HepG2 (cell line): ENCODE data around the gene C20orf144. TPM values are rescaled to one million over a fixed set of nuclear protein-coding genes. Genes with fewer than 3 reads are reported as not detected.

Experiments used
- CEBPG ChIP-seq: IDR thresholded peaks from 2 replicates; pipeline ENCODE4 v1.6.1; 2016
- EP300 ChIP-seq, 3 experiments: sonication (generic) in 1 of 3; formaldehyde crosslinking in 1 of 3; IDR thresholded peaks; 2 replicates each; pipeline versions ENCODE4 v1.5.1 to v1.6.1; 2011 to 2020; ENCODE audit warnings: low read depth in 2 of 3, low read length in 2 of 3, borderline replicate concordance in 1 of 3, improper control_type of control experiment in 1 of 3, mild to moderate bottlenecking in 1 of 3, missing genetic modification reagents in 1 of 3, moderate library complexity in 1 of 3
- GABPB1 ChIP-seq: IDR thresholded peaks from 2 replicates; pipeline ENCODE4 v1.6.1; 2016; ENCODE audit warnings: mild to moderate bottlenecking, missing genetic modification reagents, moderate library complexity, missing compliant biosample characterization
- GATAD1 ChIP-seq: IDR thresholded peaks from 2 replicates; pipeline ENCODE4 v1.6.1; 2016; ENCODE audit warnings: missing genetic modification reagents, missing compliant biosample characterization
- GPN1 ChIP-seq: sonication (generic); formaldehyde crosslinking; IDR thresholded peaks from 2 replicates; pipeline ENCODE4 v1.5.1; 2020; ENCODE audit warnings: missing genetic modification reagents, borderline replicate concordance
- KDM1A ChIP-seq: IDR thresholded peaks from 2 replicates; pipeline ENCODE4 v1.6.1; 2016; ENCODE audit warnings: missing compliant biosample characterization
- POGZ ChIP-seq: sonication (generic); formaldehyde crosslinking; IDR thresholded peaks from 2 replicates; pipeline ENCODE4 v1.4.0; 2020; ENCODE audit warnings: mild to moderate bottlenecking, missing genetic modification reagents
- POLR2AphosphoS5 ChIP-seq: IDR thresholded peaks from 2 replicates; pipeline ENCODE4 v1.6.1; 2012; ENCODE audit warnings: low read depth, low read length
- RBFOX2 ChIP-seq: fragments of 200-400 bp; formaldehyde crosslinking; IDR thresholded peaks from 2 replicates; pipeline ENCODE4 v1.6.1; 2017; ENCODE audit warnings: low read depth, mild to moderate bottlenecking, low read length
- RNF219 ChIP-seq: sonication (generic); formaldehyde crosslinking; IDR thresholded peaks from 2 replicates; pipeline ENCODE4 v1.5.0; 2020; ENCODE audit warnings: mild to moderate bottlenecking, missing genetic modification reagents
- SAP130 ChIP-seq: IDR thresholded peaks from 2 replicates; pipeline ENCODE4 v1.6.1; 2016; ENCODE audit warnings: low read depth
- ZBTB20 ChIP-seq: sonication (generic); formaldehyde crosslinking; IDR thresholded peaks from 2 replicates; pipeline ENCODE4 v1.8.1; 2023; ENCODE audit warnings: missing genetic modification reagents, low read depth, mild to moderate bottlenecking, borderline replicate concordance
- ZBTB38 ChIP-seq: sonication (generic); formaldehyde crosslinking; IDR thresholded peaks from 2 replicates; pipeline ENCODE4 v1.5.1; 2020; ENCODE audit warnings: mild to moderate bottlenecking, missing genetic modification reagents
- ZKSCAN5 ChIP-seq: sonication (generic); formaldehyde crosslinking; IDR thresholded peaks from 2 replicates; pipeline ENCODE4 v1.5.1; 2020; ENCODE audit warnings: mild to moderate bottlenecking, missing genetic modification reagents
- ZNF280B ChIP-seq: sonication (generic); formaldehyde crosslinking; IDR thresholded peaks from 2 replicates; pipeline ENCODE4 v1.5.0; 2020; ENCODE audit warnings: missing genetic modification reagents, mild to moderate bottlenecking, borderline replicate concordance
- ZNF446 ChIP-seq: sonication (generic); formaldehyde crosslinking; IDR thresholded peaks from 2 replicates; pipeline ENCODE4 v1.5.0; 2020; ENCODE audit warnings: mild to moderate bottlenecking, missing genetic modification reagents
- ZNF530 ChIP-seq: sonication (generic); formaldehyde crosslinking; IDR thresholded peaks from 2 replicates; pipeline ENCODE4 v1.5.0; 2020; ENCODE audit warnings: low read depth, mild to moderate bottlenecking, missing genetic modification reagents
- ZNF550 ChIP-seq: sonication (generic); formaldehyde crosslinking; IDR thresholded peaks from 2 replicates; pipeline ENCODE4 v1.4.0; 2020; ENCODE audit warnings: mild to moderate bottlenecking, missing genetic modification reagents, borderline replicate concordance
- ZNF556 ChIP-seq: sonication (generic); formaldehyde crosslinking; IDR thresholded peaks from 2 replicates; pipeline ENCODE4 v1.4.0; 2020; ENCODE audit warnings: mild to moderate bottlenecking, missing genetic modification reagents, borderline replicate concordance
- ZNF687 ChIP-seq: sonication (generic); formaldehyde crosslinking; IDR thresholded peaks from 2 replicates; pipeline ENCODE4 v1.5.1; 2020; ENCODE audit warnings: mild to moderate bottlenecking, missing genetic modification reagents, moderate library complexity
- ZNF772 ChIP-seq: sonication (generic); formaldehyde crosslinking; IDR thresholded peaks from 2 replicates; pipeline ENCODE4 v1.5.0; 2020; ENCODE audit warnings: mild to moderate bottlenecking, missing genetic modification reagents
- ZSCAN30 ChIP-seq: sonication (generic); formaldehyde crosslinking; IDR thresholded peaks from 2 replicates; pipeline ENCODE4 v1.5.0; 2020; ENCODE audit warnings: mild to moderate bottlenecking, missing genetic modification reagents
- polyA plus RNA-seq, 8 experiments: library from polyadenylated mRNA; depleted of rRNA in 3 of 8; stranded (reverse) in 7 of 8; unstranded in 1 of 8; fragments of >200 nt; fragmentation: Illumina TruSeq in 4 of 8; extraction: Trizol in 4 of 8; gene quantifications; 2 replicates each; pipeline versions ENCODE4 v1.2.1 to v1.2.3, GENCODE V29; 2011 to 2016; ENCODE audit warnings: low read depth in 4 of 8, missing spikeins in 1 of 8, mixed read lengths in 1 of 8; ENCODE audit not compliant: insufficient read depth in 1 of 8
- total RNA-seq, 5 experiments: library from RNA; depleted of rRNA; stranded (reverse); fragments of >200 nt; fragmentation: Illumina TruSeq; extraction: Trizol; gene quantifications; 2 replicates each; pipeline ENCODE4 v1.2.3, GENCODE V29; 2016; ENCODE audit warnings: low read depth in 1 of 5

Gene C20orf144
- total and polyA plus RNA-seq, 2 of the 13 experiments (the other 11 are each of a cell fraction or from before 2014, with no cell fraction given): 0.09 to 0.16 TPM

GRCh38 chr20:33672426-33673113 is 10.4 kb downstream of the C20orf144 start (continued):
- TF ChIP-seq ZNF687 (peak; percentile 45; the same call in 1 of the 2 replicates), ZNF446 (CRISPR knock-in tag) (peak; percentile 82; the same call in 1 of the 2 replicates), ZKSCAN5 (CRISPR knock-in tag) (0 out of 2 replicates have a peak, but pooled peaks have one; percentile 48), RBFOX2 (peak; percentile 43), GPN1 (CRISPR knock-in tag) (no peak), ZNF530 (CRISPR knock-in tag) (0 out of 2 replicates have a peak, but pooled peaks have one; percentile 5), GABPB1 (0 out of 2 replicates have a peak, but pooled peaks have one; percentile 19), POGZ (CRISPR knock-in tag) (0 out of 2 replicates have a peak, but pooled peaks have one; percentile 19), GATAD1 (no peak), EP300 (IDR thresholded peaks at IDR 0.05; ENCODE audit: low read depth in 2 of 2, low read length in 2 of 2) (no peak; a peak in 1 of 4 replicates), EP300 (CRISPR knock-in tag; IDR thresholded peaks at IDR 0.05; ENCODE audit: borderline replicate concordance) (no peak), ZSCAN30 (CRISPR knock-in tag) (no peak), ZNF280B (CRISPR knock-in tag) (peak; percentile 73; the same call in 1 of the 2 replicates), RNF219 (CRISPR knock-in tag) (no peak), ZBTB20 (0 out of 2 replicates have a peak, but pooled peaks have one; percentile 34), ZNF772 (CRISPR knock-in tag) (peak; percentile 34; the same call in 1 of the 2 replicates), CEBPG (CRISPR knock-in tag) (no peak), SAP130 (CRISPR knock-in tag) (peak; percentile 4; the same call in 1 of the 2 replicates), ZNF550 (peak; percentile 28; the same call in 1 of the 2 replicates), ZNF556 (0 out of 2 replicates have a peak, but pooled peaks have one; percentile 19), POLR2AphosphoS5 (peak; percentile 32; the same call in 1 of the 2 replicates), KDM1A (CRISPR knock-in tag) (peak; percentile 71), ZBTB38 (CRISPR knock-in tag) (peak; percentile 55; the same call in 1 of the 2 replicates)
